NCI-H1930 (cell line): ENCODE data around the gene RASGRP3.
A peak's percentile ranks its signal among the peaks of the same experiment; 100 is the strongest.
"Not testable (repeated sequence)": the region's sequence is repeated elsewhere in the genome, so short reads cannot be mapped to it uniquely, and the experiment has no call there.

Source experiments
- DNase-seq, 2 experiments: peaks; one replicate each; lab custom pipeline; 2025; lab: John Stamatoyannopoulos, UW

The RASGRP3 gene

DNA sequence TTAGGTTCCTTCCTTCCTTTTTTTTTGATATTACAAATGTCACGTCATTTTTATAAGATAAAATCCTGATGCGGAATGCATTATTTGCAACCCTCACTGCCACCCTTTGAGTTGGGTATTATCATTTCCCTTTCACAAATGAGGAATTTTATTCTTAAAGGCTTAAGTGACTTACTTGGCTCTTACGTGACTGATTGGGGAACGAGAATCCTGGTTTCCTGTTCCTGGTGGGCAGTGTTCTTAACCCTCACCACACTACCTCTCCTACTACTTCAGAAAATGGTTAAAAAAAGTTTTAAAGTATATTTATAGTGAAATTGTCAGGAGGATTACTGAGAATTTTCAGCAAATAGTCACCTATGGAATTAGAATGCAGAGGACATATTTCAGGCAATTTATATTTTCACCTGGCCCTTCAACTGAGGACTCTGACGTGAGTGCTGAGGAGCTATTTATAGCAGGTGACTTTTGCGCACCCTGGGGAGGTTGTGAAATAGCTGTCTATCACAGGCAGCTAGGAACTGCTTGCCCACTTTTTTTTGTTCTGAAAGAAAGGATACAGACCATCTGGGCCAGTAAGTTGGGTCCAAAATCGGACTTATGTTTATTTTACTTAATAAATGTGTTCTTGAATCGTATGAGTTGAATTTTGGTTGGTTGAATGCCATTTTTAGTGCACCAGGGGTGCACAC, 18.7 kb upstream of the RASGRP3 start:
- DNase-seq, result no peak

DNA sequence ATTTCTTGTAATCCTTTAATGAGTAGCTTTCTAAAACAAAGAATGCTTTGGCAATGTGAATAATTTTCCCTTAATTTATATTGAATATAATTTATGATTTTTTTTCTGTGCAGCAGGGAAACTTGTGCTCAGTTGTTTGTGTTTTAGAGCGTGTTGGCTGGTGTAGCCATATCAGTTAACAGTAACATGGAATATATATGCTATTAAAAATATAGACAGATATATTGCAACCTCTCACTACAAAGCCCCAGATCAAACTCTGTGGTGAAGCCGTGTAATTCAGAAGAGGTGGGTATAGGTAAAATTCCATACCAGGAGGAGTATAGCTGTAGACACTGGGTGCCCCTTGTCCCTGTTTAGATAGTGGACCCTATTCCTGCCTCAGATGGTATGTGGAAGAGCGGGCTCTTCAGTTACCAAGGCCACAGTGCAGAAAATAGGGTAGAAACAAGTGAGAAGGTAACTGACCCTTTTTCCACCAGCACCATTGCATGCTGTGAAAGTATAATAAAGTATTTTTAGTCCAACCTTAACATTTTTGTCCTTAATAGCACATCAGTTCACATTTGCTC, 18.1 kb upstream of the RASGRP3 start:
- DNase-seq, result no peak

DNA sequence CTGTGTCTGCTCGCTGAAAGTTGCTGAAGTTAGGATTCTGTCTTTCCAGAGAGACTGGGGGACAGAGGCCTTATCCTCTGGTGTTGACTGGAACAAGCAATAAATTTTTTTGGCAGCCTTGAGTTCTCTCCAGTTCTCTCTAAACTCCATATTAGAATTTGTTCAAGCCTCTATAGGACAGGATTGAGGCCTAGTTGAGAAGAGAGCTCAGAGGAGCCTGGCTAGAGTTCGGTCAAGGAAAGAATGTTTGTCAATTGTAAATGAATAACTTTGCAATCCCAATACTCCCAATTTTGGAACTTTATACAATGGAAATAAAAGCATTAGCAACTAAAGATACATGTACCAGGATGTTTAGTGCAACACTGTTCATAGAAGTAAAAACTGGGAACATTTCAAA, 16.7 kb upstream of the RASGRP3 start:
- DNase-seq, result no peak

DNA sequence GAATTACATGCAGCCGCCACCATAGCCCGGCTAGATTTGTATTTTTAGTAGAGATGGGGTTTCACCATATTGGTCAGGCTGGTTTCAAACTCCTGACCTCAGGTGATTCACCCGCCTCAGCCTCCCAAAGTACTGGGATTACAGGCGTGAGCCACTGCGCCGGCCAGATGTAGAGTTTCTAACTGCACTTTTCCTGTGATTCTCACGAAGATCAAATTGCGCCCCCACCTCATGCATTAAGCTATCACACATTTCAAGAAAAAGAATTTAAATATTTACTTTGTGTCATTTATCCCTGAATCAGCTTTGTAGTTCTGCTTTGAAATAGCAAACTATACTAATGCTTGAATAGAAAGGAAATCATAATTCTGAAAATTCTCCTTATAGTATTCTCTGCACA, 13.9 kb upstream of the RASGRP3 start:
- not testable (repeated sequence) for DNase-seq

DNA sequence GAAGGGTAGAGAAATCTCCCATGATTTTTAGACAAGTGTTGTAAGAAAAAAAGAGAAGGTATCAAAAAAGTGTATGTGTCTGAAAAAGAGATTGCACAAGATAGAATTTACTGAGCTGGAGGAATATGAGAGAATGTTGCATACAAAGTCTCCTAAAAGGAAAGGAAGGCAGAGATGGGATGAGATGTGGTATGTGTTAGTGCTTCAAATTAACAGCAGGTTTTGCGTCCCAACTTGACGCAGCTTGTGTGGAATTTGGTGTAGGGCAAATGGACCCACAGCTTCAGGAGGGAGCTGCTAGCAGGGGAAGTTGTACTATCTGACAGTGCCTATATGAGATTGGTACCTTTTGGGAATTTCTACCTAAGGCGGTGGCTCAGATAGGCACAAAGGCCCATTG, 9.0 kb upstream of the RASGRP3 start:
- DNase-seq, result no peak

DNA sequence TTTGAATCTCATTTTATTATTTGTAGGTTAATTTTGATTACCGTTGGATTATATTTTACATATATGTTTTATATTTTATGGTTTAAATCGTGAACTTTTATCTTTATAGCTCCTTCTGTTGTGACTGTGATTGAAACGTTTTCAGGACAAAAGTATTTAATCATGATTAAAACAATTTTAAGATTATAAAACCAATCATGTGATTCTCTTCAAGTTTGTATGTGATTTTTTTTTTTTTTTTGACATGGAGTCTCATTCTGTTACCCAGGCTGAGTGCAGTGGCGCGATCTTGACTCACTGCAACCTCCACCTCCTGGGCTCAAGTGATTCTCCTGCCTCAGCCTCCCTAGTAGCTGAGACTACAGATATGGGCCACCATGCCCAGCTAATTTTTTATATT, 7.2 kb upstream of the RASGRP3 start:
- DNase-seq, result no peak

DNA sequence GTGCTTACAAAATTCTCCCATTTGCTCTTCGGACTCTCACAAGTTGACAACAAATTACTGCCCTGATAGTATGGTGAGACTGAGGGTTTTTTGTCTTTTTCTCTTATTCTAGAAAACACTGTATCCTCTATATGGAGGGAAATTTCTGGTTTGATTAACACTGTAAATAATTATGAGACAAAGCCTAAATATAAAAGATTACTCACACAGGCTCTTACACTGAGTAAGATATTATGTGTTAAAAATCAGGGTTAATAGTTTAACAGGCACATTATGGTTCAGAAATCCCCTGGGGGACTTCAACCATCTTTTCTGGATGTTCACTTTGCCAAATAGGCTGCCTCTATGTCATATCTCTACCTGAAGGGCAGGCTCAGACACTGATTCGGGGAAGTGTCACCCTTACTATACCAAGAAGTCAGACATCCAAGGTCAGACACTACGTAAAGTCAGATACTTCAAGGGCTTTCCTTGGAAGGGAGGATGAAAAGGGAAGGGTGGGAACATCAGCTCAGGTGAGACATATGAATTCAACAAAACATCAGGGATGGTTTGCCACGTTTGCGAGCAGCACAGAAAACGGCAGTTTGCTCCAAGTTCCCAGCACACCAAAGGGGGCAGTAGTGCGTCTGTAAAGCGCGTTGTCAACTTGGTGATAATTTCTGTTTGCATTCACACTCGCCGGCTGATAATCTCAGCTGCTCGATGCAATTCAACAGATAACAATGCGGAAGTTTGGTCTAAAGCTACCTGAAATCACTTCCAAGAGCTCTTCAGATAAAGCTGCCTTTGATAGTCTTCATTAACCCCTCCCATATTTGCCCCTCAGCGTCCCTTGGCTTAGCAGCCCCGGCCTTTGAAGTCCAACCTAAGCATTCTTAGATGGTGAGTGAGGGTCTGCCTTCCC, 972 bp upstream of the RASGRP3 start:
- DNase-seq, result peak; percentile 56 to 67

DNA sequence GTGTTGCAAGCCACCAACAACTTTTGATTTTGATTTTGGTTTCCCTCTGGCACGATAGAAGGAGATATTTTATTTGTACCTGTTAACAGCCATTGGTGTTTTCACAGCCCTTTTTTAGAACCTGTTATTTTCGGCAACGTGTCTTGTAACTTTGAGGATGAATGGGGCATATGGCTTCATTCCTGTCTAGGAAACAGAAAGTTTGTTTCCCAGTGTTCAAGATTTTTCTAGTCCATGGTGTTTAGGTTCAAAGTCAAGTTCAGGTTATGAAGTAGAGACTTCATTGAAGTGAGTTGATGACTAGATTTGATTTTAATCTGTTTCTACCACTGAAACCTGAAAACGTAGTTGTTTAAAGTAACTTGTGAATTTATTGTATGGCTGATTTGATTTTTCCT, 343 bp downstream of the RASGRP3 start:
- DNase-seq, result no peak

DNA sequence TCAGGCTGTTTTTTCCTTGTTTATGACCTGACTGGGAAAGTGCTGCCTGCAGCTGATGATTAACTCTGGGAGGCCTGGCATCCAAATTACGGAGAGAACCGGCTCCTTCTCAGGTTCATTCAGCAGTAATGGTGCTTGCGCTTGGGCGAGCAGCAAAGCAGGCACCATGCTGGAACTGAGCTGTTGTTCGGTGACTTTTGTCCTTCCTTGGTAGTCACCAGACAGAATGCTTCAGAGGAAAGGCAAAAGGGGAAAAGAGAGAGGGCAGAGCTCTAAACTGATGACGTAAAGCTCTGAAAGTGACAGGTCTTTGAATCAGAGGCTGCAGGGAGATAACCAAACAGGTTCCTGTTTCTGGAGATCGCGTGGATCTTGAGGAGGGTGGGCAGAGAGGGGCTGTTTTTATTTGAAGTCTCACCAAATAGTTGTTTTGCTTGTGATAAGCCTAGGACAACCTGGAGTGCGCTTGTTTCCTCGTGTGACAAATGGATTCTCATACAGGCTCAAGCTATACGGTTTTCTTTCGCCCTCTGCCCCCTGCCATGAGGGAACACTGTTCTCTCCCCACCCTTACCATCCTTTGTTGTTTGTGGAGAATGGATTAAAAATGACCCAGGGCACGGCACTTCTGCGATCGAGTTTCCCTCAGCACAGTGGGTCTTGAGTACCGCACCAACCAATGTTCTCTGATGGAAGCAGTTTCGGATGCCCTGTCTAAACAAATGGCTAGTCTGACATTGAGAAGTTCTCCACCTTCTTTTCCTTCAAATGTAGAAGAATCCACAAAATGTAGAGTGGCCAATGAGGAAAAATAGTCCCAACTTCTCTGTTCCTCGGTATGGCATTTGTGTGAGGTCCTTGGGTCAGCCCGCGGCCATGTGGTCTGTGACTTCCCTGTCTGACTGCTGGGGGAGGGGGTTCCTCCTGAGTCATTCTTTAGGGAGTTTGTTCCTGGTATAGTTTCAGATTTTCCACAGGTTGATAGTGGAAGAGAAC, 1.3 kb downstream of the RASGRP3 start:
- DNase-seq, result no peak

DNA sequence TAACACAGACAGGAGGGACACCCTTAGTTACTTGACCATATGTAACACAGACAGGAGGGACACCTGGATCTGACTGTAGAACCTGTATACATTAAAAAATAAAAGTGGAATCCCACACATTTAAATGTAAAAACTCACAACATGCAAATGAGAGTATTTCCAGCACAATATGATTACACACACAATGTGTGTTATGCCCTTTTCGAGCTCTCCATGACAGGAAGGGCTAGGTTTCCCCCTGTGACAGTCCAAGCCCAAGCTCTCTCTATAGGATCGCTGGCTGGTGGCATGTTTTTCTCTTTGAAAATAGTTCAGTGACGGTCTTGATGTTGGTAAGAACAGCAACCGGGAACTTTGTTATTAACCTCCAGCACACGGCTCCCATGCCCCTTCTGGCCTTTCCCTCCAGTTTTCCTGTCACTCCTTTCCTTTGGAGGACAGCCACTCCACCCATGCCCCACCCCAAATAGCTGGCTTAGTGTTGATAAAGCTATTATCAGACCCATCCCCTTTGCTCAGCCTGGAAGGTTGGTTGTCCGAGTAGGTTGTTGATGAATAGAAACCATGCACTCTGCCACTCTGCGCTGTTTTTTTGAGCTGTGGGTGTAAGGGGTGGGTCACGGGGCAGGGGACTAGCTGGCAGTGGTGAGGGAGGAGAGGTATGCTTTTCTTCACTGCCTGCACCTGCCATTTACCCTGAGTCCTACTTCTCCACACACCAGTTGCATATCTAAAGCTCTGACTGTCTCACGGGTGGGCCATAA, 2.7 kb downstream of the RASGRP3 start:
- DNase-seq, result no peak

DNA sequence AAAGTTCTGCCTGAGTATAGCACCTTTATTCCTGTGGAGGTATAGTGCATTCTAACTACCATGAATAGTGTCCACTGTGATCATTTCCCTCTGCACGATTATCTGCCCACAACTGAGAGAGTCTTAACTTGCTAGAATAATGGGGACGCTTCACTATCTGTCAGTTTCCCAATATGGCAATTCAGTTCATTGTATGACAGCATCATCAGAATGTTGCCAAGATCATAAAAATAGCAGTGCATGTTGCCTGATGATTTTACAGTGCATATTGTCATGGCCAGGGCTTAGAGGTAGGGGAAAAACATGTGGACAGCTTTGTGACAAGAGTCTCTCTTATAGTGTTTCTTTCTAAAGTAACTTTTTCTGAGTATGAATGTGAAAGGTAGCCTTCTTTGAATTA, 6.1 kb downstream of the RASGRP3 start:
- DNase-seq, result no peak

DNA sequence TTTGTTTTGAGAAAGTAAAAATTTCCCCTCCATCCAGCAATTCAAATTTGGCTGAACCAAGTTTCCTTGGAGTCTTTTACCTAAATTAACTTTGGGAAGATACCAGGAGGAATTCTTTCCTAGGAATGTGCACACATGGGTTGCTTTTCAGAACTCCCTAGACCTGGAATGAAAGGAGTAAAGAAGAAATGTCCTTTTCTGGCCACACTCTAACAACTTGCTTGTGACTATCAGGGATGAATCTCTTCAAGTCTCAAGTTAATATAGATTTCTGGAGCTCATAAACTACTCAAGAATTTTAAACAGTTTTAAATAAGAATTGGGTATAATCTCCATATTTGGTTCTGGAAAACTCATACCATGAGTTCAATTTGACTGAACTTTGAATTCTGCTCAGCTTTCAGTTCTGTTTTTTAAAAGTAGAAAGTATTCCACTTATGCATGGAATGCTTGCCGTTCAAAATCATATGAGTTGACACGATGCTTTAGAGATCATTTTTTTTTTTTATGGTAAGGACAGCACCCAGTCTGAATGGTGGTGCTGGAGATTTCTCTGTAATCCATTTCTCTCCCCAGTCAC, 7.7 kb downstream of the RASGRP3 start:
- no peak for DNase-seq

DNA sequence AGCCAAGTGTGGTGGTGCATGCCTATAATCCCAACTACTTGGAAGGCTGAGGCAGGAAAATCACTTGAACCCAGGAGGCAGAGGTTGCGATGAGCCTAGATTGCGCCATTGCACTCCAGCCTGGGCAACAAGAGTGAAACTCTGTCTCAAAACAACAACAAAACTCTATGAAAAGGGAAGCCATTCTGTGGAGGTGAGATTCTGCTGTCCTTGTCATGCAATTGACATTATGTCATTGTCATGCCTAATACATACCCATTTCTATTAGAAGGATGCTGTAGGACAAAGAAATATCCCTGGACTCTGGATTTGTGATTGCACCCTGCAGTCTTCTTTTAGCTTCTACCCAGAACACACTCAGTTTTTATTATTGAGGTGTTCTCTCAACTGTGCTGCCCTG, 8.6 kb downstream of the RASGRP3 start:
- DNase-seq, result no peak

DNA sequence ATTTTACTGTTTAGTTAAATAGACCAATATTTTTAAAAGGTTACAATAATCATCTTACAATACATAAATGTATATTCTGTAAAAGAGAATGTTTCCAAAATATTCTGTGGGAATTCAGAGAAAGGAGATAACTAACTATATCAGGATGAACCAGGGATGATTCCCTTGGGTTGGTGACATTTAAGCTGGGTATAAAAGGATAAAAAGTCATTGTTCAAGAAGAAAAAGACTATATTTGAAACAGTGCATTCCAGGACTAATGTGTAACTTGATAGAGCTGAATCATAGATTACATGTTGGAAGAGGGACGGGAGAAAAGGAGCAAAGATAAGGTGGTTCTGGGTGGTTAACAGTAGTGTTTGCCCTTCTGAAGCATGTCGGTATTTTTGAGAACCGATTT, 10.1 kb downstream of the RASGRP3 start:
- DNase-seq, result no peak

DNA sequence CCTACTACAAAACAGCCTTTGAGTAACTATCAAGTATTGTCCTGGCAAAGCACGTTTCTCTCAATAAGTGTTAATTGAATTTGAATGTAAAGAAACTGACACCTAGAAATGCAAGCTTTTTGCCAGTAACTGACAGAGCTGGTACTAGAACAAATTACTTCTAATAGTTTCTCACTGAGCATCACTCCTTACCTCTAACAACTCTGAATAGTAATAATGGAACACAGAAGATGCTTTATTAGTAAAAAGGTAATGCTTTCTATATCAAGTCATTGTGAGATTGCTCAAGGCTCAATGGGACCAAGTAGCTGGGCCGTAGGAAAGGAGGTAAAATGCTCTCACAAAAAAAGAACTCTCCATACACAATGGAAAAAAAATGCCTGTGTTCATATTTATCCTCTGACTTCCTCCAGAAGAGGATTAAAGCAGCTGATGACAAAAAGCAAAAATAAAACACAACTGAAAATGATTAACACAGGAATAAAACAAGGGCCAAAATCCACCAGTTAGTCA, 11.8 kb downstream of the RASGRP3 start:
- no peak for DNase-seq

DNA sequence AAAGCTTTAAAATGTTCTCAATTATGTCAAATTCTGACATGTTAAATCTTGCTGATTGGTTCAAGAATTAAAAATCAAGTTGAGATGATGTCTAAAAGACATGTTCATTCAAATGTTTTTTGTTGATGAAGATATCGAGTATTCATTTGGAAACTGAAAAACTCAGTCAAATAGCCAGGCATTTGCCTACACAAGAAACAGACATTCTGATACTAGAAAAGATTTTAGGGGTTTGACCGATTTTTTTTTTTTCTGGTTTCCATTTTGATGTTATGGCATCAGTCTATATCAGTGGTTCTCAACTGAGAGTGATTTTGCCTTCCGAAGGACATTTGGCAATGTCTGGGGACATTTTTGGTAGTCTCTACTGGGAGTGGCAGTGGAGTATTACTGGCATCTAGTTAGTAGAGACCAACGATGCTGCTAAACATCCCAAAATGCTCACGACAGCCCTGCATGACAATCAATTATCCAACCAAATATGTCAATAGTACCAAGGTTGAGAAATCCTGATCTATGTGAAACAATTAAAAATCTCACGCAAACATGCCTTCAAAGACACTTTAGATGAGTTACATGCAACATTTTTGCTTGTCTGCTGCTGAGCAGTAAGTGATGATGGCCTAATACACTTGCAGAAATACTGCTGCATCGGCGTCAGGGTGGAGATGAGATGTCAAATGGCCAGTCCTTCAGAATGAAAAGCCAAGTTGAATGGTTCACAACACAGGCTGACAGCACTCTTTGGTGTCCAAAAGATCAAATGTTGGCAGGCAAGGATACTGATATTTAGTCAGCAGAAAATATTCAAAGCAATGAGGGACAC, 12.5 kb downstream of the RASGRP3 start:
- DNase-seq, result no peak

DNA sequence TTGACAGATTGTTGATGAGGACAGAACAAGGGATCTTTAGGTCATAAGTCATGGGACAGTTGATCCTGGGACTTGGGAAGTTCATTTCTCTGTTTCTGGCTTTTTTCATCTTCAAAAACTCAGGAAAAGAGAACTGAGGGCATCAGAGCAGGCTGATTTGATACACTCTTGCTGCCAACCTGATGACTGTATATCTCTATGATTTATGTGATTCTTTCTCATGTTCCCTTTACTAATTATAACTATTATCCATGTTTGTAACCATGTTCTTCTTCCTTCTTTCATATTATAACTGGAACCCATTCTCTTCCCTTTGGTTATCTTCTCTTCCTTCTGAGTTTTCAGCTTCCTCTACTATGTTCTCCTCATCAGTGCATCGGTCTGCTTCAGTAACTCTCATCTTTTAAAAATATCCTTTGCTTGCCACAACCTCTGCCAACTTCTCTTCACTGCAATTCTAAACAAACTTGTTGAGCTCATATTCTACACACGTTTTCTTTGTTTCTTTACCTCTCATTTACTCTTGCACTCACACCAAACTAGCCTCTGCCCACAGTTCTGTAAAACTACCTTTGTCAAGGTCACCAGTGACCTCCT, 13.5 kb downstream of the RASGRP3 start:
- no peak for DNase-seq

DNA sequence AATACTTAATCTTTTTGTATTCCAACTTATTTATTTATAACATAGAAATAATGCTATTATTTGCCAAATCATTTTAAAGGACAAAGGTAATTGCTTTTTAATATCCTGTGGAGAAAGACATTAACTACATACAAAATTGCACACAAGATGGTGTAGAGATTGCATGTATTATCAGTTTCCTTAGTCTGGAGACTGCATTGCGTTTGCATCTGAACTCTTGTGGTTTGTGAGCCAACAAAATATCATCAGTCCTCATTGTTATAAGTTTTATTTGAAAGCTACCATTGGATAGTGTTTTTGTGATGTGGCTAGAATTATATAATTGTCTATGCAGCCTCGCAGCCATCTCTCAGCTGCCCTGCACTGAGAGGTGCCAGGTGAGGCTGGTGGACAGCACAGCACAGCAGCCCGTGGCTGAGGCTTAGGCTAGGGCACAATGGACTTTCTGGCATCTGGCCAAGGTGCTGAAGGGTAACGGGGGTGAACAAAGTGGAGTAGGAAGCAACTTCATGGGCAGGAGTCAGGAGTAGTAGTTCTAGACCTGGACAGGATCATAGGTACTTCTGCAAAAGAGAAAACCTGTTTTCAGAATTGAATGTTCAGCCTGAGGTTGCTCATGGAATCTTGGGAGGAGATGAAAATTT, 15.1 kb downstream of the RASGRP3 start:
- no peak for DNase-seq
